ENCODE data around the gene RHOJ. TPM values are rescaled to one million over a fixed set of nuclear protein-coding genes. Genes with fewer than 3 reads are reported as not detected.

Gene RHOJ
- total RNA-seq, 4 donors from 2014 or later = 13.6 to 40.8 (median 25.0) TPM

- H3K4me1 ChIP-seq = no peaks in the 10 kb centered on the region
- H3K9me3 ChIP-seq = no peaks in the 10 kb centered on the region
- peak overlapping the region; percentile 36 to 44 for H3K27ac ChIP-seq
- no peaks in the 10 kb centered on the region for H3K27me3 ChIP-seq
- intact Hi-C loops (cut with DNase I; ENCODE audit: low total_unique reads) = no loop called here
- no peak for TF ChIP-seq CTCF (IDR thresholded peaks at IDR 0.05)
- TF ChIP-seq POLR2A (IDR thresholded peaks at IDR 0.05) = no peak
- no peak overlapping the region for H3K4me3 ChIP-seq
- peak; percentile 33 to 40 for DNase-seq
- H3K36me3 ChIP-seq = no peaks in the 10 kb centered on the region
Observed at GRCh38 chr14:63283884-63284248, 79.6 kb downstream of the RHOJ start.

DNA sequence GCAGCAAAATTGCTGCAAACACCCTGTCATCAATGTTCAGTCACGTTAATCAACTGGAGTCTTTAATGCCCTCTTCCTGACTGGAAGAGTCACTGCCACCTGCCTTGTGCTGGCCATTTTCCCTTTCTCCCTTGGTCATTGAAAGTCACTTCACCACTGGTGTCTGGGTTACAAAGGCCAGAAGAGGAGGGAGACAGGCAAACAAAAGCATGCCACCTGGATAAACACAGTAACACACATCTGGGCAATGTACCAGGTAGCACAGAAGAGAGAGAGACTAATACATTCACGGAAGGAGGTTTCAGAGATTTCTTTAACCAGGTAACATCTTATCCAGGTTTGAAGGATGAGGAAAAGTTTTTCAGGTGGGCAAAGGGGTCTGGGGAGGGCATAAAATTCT is 81.8 kb downstream of the RHOJ start:
- no peaks in the 10 kb centered on the region for H3K4me1 ChIP-seq
- H3K9me3 ChIP-seq = no peaks in the 10 kb centered on the region
- intact Hi-C loops (cut with DNase I; ENCODE audit: low total_unique reads) = no loop called here
- TF ChIP-seq CTCF (IDR thresholded peaks at IDR 0.05) = no peak
- TF ChIP-seq POLR2A (IDR thresholded peaks at IDR 0.05) = no peak
- H3K4me3 ChIP-seq = no peak overlapping the region
- H3K27ac ChIP-seq = no peak overlapping the region
- no peak for DNase-seq
- no peaks in the 10 kb centered on the region for H3K27me3 ChIP-seq
- no peaks in the 10 kb centered on the region for H3K36me3 ChIP-seq

GRCh38 chr14:63287666-63288483 is 83.6 kb downstream of the RHOJ start:
- H3K27me3 ChIP-seq = no peaks in the 10 kb centered on the region
- intact Hi-C loops (cut with DNase I; ENCODE audit: low total_unique reads) = no loop called here
- no peaks in the 10 kb centered on the region for H3K36me3 ChIP-seq
- no peak overlapping the region for H3K4me3 ChIP-seq
- TF ChIP-seq POLR2A (IDR thresholded peaks at IDR 0.05) = no peak
- no peak for TF ChIP-seq CTCF (IDR thresholded peaks at IDR 0.05)
- DNase-seq = no peak
- no peaks in the 10 kb centered on the region for H3K9me3 ChIP-seq
- H3K27ac ChIP-seq = peak overlapping the region; percentile 3 to 17
- no peaks in the 10 kb centered on the region for H3K4me1 ChIP-seq

GRCh38 chr14:63288853-63289252 is 84.6 kb downstream of the RHOJ start:
- TF ChIP-seq POLR2A (IDR thresholded peaks at IDR 0.05) = no peak
- TF ChIP-seq CTCF (IDR thresholded peaks at IDR 0.05) = no peak
- H3K36me3 ChIP-seq = no peaks in the 10 kb centered on the region
- H3K27ac ChIP-seq = peak overlapping the region in 1 of 2 donors; percentile 29
- no peaks in the 10 kb centered on the region for H3K9me3 ChIP-seq
- no peak overlapping the region for H3K4me3 ChIP-seq
- H3K4me1 ChIP-seq = no peaks in the 10 kb centered on the region
- no peak for DNase-seq
- intact Hi-C loops (cut with DNase I; ENCODE audit: low total_unique reads) = no loop called here
- no peaks in the 10 kb centered on the region for H3K27me3 ChIP-seq

DNA sequence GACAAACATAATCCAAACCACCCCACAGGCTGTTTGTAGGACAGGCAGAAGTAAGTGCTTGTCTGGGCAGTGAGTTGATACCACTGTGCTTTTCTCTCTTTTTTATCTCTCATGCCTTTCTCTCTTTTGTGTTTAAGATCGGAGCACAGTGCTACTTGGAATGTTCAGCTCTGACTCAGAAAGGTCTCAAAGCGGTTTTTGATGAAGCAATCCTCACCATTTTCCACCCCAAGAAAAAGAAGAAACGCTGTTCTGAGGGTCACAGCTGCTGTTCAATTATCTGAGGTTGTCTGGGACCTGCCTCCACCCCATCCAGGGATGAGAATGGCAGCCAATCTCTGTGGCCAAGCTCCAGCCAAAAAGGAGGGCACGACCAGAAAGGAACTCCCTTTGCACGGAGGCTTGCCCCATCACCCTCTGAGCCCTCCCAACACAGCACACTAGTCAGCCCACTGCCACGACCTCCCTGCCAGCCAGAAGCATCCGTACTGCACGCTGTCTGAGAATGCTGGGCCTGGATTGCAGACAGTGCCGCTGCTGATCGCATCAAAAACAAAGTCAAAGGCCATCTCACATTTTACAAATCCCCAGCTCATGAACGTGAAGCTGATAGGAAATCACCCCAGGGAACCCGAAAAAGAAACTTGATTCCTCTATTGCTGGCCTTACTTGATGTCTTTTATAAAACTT is 86.6 kb downstream of the RHOJ start:
- Histone ChIP-seq H3K4me3 (no peak overlapping the region), H3K4me1 (no peaks in the 10 kb centered on the region), H3K36me3 (no peaks in the 10 kb centered on the region), H3K27ac (no peak overlapping the region), H3K27me3 (no peaks in the 10 kb centered on the region), H3K9me3 (no peaks in the 10 kb centered on the region)
- DNase-seq = no peak
- TF ChIP-seq CTCF (IDR thresholded peaks at IDR 0.05) (no peak), POLR2A (IDR thresholded peaks at IDR 0.05) (no peak)
- intact Hi-C loops (cut with DNase I; ENCODE audit: low total_unique reads) = no loop called here
